Measurements from ENCODE around the gene E4F1.

E4F1 gene

GRCh38 chr16:2204416-2205103 lies 18.8 kb upstream of the E4F1 start:
- ChIA-PET CTCF (interaction anchor here (0.9 to 2.4 kb wide), 2 partner anchors 10 to 65 kb away, joined by 3 to 10 read pairs; no protein-coding TSS in a partner anchor), POLR2A (interaction anchor here (2.4 kb wide), 1 partner anchor 49 kb away, joined by 9 read pairs; the partner anchor contains the start of gene TRAF7)
- peak overlapping the region; percentile 97 for H3K4me3 ChIP-seq (ENCODE audit: low read depth, low read length)
- DNase-seq (ENCODE audit: low read depth, low spot score): no peak
- TF ChIP-seq, protein P1, sequence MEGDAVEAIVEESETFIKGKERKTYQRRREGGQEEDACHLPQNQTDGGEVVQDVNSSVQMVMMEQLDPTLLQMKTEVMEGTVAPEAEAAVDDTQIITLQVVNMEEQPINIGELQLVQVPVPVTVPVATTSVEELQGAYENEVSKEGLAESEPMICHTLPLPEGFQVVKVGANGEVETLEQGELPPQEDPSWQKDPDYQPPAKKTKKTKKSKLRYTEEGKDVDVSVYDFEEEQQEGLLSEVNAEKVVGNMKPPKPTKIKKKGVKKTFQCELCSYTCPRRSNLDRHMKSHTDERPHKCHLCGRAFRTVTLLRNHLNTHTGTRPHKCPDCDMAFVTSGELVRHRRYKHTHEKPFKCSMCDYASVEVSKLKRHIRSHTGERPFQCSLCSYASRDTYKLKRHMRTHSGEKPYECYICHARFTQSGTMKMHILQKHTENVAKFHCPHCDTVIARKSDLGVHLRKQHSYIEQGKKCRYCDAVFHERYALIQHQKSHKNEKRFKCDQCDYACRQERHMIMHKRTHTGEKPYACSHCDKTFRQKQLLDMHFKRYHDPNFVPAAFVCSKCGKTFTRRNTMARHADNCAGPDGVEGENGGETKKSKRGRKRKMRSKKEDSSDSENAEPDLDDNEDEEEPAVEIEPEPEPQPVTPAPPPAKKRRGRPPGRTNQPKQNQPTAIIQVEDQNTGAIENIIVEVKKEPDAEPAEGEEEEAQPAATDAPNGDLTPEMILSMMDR (IDR thresholded peaks at IDR 0.05; ENCODE audit: insufficient read depth, low read length, missing control alignments): no peak

DNA sequence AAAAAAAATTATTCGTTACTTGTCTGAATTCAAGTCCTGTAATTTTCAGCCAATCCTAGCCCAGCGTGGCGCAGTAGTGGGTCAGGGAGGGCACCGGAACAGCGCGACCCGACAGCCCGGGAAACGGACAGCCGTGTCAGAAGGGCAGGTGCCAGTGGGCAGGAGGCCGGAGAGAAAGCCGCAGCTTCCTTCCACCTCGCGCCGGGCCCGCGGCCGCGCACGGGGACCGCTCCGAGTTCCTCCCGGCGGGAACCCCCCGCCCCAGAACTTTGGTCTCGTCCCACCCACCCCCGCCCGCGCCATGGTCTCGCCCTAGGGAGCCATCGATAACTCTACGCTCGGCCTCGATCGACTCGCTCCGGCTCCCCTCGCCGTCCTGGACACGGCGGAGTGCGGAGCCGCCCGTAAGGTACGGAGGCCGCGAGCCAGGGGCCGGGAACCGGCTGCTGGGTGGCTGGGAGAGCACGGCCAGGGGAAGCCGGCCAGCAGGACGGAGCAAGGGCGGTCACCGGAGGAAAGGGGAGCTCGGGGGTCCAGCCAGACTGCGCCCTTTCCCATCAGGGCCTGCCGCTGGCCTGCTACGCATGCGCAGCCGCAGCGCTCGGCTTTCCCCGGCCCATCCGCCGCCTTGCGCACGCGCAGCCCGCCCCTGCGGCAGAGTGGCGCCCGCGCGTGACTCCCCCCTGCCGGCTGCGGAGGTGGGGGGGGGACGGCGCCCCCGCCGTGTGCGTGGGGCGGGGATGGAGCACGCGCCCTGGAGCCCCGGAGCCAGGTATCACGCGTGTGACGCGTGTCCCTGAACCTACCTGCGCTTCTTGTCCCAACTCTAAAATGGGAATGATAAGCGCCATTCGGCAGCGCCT lies 18.1 kb upstream of the E4F1 start, which contains the start of gene MLST8:
MLST8 (plus strand) TSS at position 351 of the 863 bp plus-strand sequence. CDS start 632 bp downstream, outside the sequence.
- peak within 1 kb of the TSS; percentile 97 for H3K4me3 ChIP-seq (ENCODE audit: low read depth, low read length)
- ChIA-PET CTCF (interaction anchor here (0.9 to 2.1 kb wide), 2 partner anchors 65 to 66 kb away, joined by 3 to 7 read pairs; no protein-coding TSS in a partner anchor), POLR2A (interaction anchor here (0.6 to 2.4 kb wide), 5 partner anchors 9 to 50 kb away, joined by 3 to 9 read pairs (median 4); partner anchors contain the start of genes PGP and TRAF7)
- TF ChIP-seq, protein P1 (IDR thresholded peaks at IDR 0.05; ENCODE audit: insufficient read depth, low read length, missing control alignments): no peak
- DNase-seq (ENCODE audit: low read depth, low spot score): no peak

GRCh38 chr16:2205967-2206313 lies 17.5 kb upstream of the E4F1 start:
- TF ChIP-seq, protein P1 (IDR thresholded peaks at IDR 0.05; ENCODE audit: insufficient read depth, low read length, missing control alignments): no peak
- peak overlapping the region; percentile 97 for H3K4me3 ChIP-seq (ENCODE audit: low read depth, low read length)
- CTCF ChIA-PET: interaction anchor here (0.7 to 2.1 kb wide), 2 partner anchors 65 to 295 kb away, joined by 5 to 7 read pairs; no protein-coding TSS in a partner anchor
- DNase-seq (ENCODE audit: low read depth, low spot score): no peak
- POLR2A ChIA-PET: interaction anchor here (0.6 to 2.4 kb wide), 4 partner anchors 9 to 51 kb away, joined by 3 to 9 read pairs (median 5); partner anchors contain the start of genes PGP and TRAF7

GRCh38 chr16:2206420-2206779 lies 17.0 kb upstream of the E4F1 start:
- no peak for DNase-seq (ENCODE audit: low read depth, low spot score)
- CTCF ChIA-PET: interaction anchor here (0.6 to 2.1 kb wide), 3 partner anchors 9 to 295 kb away, joined by 3 to 7 read pairs (median 5); no protein-coding TSS in a partner anchor
- TF ChIP-seq, protein P1 (IDR thresholded peaks at IDR 0.05; ENCODE audit: insufficient read depth, low read length, missing control alignments): no peak
- POLR2A ChIA-PET: interaction anchor here (0.6 to 2.4 kb wide), 3 partner anchors 8 to 1706 kb away, joined by 3 to 9 read pairs (median 6); partner anchors contain the start of genes PGP and TRAF7
- peak overlapping the region; percentile 97 for H3K4me3 ChIP-seq (ENCODE audit: low read depth, low read length)

GRCh38 chr16:2206780-2207433 lies 16.5 kb upstream of the E4F1 start:
- POLR2A ChIA-PET: interaction anchor here (0.6 to 2.4 kb wide), 2 partner anchors 52 to 1707 kb away, joined by 3 to 9 read pairs; partner anchors contain the start of gene TRAF7
- TF ChIP-seq, protein P1 (IDR thresholded peaks at IDR 0.05; ENCODE audit: insufficient read depth, low read length, missing control alignments): no peak
- H3K4me3 ChIP-seq (ENCODE audit: low read depth, low read length): peak overlapping the region; percentile 6; the same call in 1 of the 2 replicates

More at GRCh38 chr16:2206780-2207433, 16.5 kb upstream of the E4F1 start:
- CTCF ChIA-PET: interaction anchor here (0.6 to 2.1 kb wide), 3 partner anchors 10 to 295 kb away, joined by 3 to 7 read pairs (median 5); no protein-coding TSS in a partner anchor
- DNase-seq (ENCODE audit: low read depth, low spot score): no peak
